ENCODE data around the gene GALNT2.

GALNT2 gene

GRCh38 chr1:230200276-230200675 lies 133.2 kb downstream of the GALNT2 start:
- DNase-seq (ENCODE audit: low read depth), result no peak
- no peak overlapping the region for H3K4me3 ChIP-seq (ENCODE audit: low read depth, low read length)
- no peak for TF ChIP-seq CTCF (IDR thresholded peaks at IDR 0.05; ENCODE audit: control insufficient read depth, extremely low read depth, insufficient read depth)

- H3K4me3 ChIP-seq (ENCODE audit: low read depth, low read length), result no peak overlapping the region
- DNase-seq (ENCODE audit: low read depth), result no peak
- TF ChIP-seq CTCF (IDR thresholded peaks at IDR 0.05; ENCODE audit: control insufficient read depth, extremely low read depth, insufficient read depth), result no peak
Observed at GRCh38 chr1:230201445-230201844, 134.4 kb downstream of the GALNT2 start.

GRCh38 chr1:230204842-230205241 lies 137.8 kb downstream of the GALNT2 start:
- TF ChIP-seq CTCF (IDR thresholded peaks at IDR 0.05; ENCODE audit: control insufficient read depth, extremely low read depth, insufficient read depth), result no peak
- H3K4me3 ChIP-seq (ENCODE audit: low read depth, low read length), result no peak overlapping the region
- no peak for DNase-seq (ENCODE audit: low read depth)

GRCh38 chr1:230205719-230206198 lies 138.7 kb downstream of the GALNT2 start:
- no peak overlapping the region for H3K4me3 ChIP-seq (ENCODE audit: low read depth, low read length)
- TF ChIP-seq CTCF (IDR thresholded peaks at IDR 0.05; ENCODE audit: control insufficient read depth, extremely low read depth, insufficient read depth), result no peak
- no peak for DNase-seq (ENCODE audit: low read depth)

GRCh38 chr1:230206207-230206606 lies 139.2 kb downstream of the GALNT2 start:
- H3K4me3 ChIP-seq (ENCODE audit: low read depth, low read length), result no peak overlapping the region
- no peak for TF ChIP-seq CTCF (IDR thresholded peaks at IDR 0.05; ENCODE audit: control insufficient read depth, extremely low read depth, insufficient read depth)
- DNase-seq (ENCODE audit: low read depth), result no peak

- H3K4me3 ChIP-seq (ENCODE audit: low read depth, low read length), result no peak overlapping the region
- no peak for TF ChIP-seq CTCF (IDR thresholded peaks at IDR 0.05; ENCODE audit: control insufficient read depth, extremely low read depth, insufficient read depth)
- no peak for DNase-seq (ENCODE audit: low read depth)
Observed at GRCh38 chr1:230206976-230207375, 139.9 kb downstream of the GALNT2 start.

GRCh38 chr1:230207598-230207997 lies 140.6 kb downstream of the GALNT2 start:
- TF ChIP-seq CTCF (IDR thresholded peaks at IDR 0.05; ENCODE audit: control insufficient read depth, extremely low read depth, insufficient read depth), result no peak
- H3K4me3 ChIP-seq (ENCODE audit: low read depth, low read length), result no peak overlapping the region
- no peak for DNase-seq (ENCODE audit: low read depth)
